Measurements from ENCODE around the gene CRCP. TPM values are rescaled to one million over a fixed set of nuclear protein-coding genes. Genes with fewer than 3 reads are reported as not detected.
"Not testable (repeated sequence)": the region's sequence is repeated elsewhere in the genome, so short reads cannot be mapped to it uniquely, and the experiment has no call there.

The CRCP gene
- total RNA-seq, 1 donor from 2014 or later, result 32.4 TPM

- Mint-ChIP-seq H3K4me1 (ENCODE audit: low read depth) (peaks cover 20% of the 10 kb centered on the region), H3K27me3 (no peaks in the 10 kb centered on the region), H3K4me3 (ENCODE audit: low read depth) (no peak overlapping the region), H3K9me3 (ENCODE audit: low read depth) (peaks cover 5% of the 10 kb centered on the region), H3K36me3 (ENCODE audit: insufficient read depth) (peaks cover 32% of the 10 kb centered on the region), H3K27ac (peak overlapping the region; percentile 37)
- TF ChIP-seq CTCF (IDR thresholded peaks at IDR 0.05; ENCODE audit: unreplicated experiment), result no peak
- DNase-seq (ENCODE audit: low spot score, unreplicated experiment), result no peak
Observed at GRCh38 chr7:66153691-66154090, 39.0 kb downstream of the CRCP start.

GRCh38 chr7:66156035-66156434 lies 41.4 kb downstream of the CRCP start:
- H3K36me3 Mint-ChIP-seq (ENCODE audit: insufficient read depth), result peaks cover 39% of the 10 kb centered on the region
- H3K4me1 Mint-ChIP-seq (ENCODE audit: low read depth), result peaks cover 19% of the 10 kb centered on the region
- not testable (repeated sequence) for H3K27ac Mint-ChIP-seq; H3K27me3 Mint-ChIP-seq; H3K9me3 Mint-ChIP-seq (ENCODE audit: low read depth); H3K4me3 Mint-ChIP-seq (ENCODE audit: low read depth); DNase-seq (ENCODE audit: low spot score, unreplicated experiment)

DNA sequence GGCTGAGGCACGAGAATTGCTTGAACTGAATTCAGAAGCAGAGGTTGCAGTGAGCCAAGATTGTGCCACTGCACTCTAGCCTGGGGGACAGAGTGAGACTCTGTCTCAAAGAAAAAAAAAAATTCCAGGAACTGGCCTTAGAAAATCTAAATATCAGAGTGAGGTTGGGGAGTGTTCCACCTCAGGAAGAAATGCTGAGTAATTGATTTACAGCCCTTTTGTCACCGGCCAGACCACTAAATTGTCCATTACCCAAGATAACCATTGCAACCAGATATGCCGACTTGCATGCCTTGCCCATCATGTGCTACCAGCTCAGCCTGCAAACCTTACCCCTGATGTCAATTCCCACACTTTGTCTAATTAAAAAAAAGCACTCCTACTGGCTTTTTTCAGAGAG lies 42.4 kb downstream of the CRCP start:
- peak overlapping the region; percentile 47 for H3K27ac Mint-ChIP-seq
- no peaks in the 10 kb centered on the region for H3K27me3 Mint-ChIP-seq
- no peak for TF ChIP-seq CTCF (IDR thresholded peaks at IDR 0.05; ENCODE audit: unreplicated experiment)
- no peak for DNase-seq (ENCODE audit: low spot score, unreplicated experiment)
- peaks cover 38% of the 10 kb centered on the region for H3K36me3 Mint-ChIP-seq (ENCODE audit: insufficient read depth)
- H3K4me1 Mint-ChIP-seq (ENCODE audit: low read depth), result peaks cover 16% of the 10 kb centered on the region
- peaks cover 8% of the 10 kb centered on the region for H3K9me3 Mint-ChIP-seq (ENCODE audit: low read depth)
- no peak overlapping the region for H3K4me3 Mint-ChIP-seq (ENCODE audit: low read depth)

- Mint-ChIP-seq H3K9me3 (ENCODE audit: low read depth) (peaks cover 8% of the 10 kb centered on the region), H3K27me3 (no peaks in the 10 kb centered on the region), H3K36me3 (ENCODE audit: insufficient read depth) (peaks cover 16% of the 10 kb centered on the region), H3K4me1 (ENCODE audit: low read depth) (no peaks in the 10 kb centered on the region), H3K27ac (no peak overlapping the region), H3K4me3 (ENCODE audit: low read depth) (no peak overlapping the region)
- DNase-seq (ENCODE audit: low spot score, unreplicated experiment), result no peak
- no peak for TF ChIP-seq CTCF (IDR thresholded peaks at IDR 0.05; ENCODE audit: unreplicated experiment)
Observed at GRCh38 chr7:66162622-66163021, 48.0 kb downstream of the CRCP start.

- no peaks in the 10 kb centered on the region for H3K27me3 Mint-ChIP-seq
Observed at GRCh38 chr7:66163186-66163610, 48.6 kb downstream of the CRCP start.

More at GRCh38 chr7:66163186-66163610, 48.6 kb downstream of the CRCP start:
- H3K27ac Mint-ChIP-seq, result no peak overlapping the region
- H3K4me3 Mint-ChIP-seq (ENCODE audit: low read depth), result no peak overlapping the region
- H3K4me1 Mint-ChIP-seq (ENCODE audit: low read depth), result no peaks in the 10 kb centered on the region
- H3K36me3 Mint-ChIP-seq (ENCODE audit: insufficient read depth), result peaks cover 13% of the 10 kb centered on the region
- peaks cover 5% of the 10 kb centered on the region for H3K9me3 Mint-ChIP-seq (ENCODE audit: low read depth)
- no peak for DNase-seq (ENCODE audit: low spot score, unreplicated experiment)
- TF ChIP-seq CTCF (IDR thresholded peaks at IDR 0.05; ENCODE audit: unreplicated experiment), result no peak

All from progenitor cell of endocrine pancreas (in vitro differentiated cells).